Measurements from ENCODE around the gene URI1.

Gene URI1

DNA sequence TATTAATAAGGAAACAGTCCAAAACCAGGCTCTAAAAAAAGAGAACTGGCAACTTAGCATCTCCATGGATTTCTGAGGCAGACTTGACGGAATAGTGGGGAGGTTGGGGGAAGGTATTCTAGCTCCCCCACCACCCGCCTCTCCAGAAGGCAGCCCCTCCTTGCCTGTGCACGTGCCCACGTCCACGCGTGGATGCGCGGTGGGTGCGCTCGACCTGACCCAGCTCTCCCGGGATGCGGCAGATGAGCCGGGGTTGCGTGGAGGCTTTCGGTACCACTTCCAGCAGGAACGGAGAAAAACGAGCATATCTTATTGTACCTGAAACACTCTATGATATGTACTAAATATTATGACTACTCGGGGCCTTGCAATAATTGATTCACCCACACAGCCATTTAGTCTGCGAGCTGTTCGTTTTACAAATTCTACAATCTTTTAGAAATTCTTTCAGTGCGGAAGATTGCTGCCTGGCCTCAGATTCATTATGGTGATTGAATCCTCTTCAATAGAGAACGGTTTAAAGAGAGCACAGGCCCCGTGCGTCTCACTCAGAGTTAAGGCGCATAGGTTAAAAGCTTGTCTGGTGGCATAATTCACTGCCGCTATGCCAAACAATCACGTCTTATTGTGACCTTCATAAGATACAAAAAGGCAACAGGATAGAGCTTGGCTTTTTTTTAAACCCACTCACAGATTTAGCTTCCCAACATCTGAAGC lies 117.9 kb downstream of the URI1 start:
- no peak for DNase-seq (ENCODE audit: low spot score)

DNA sequence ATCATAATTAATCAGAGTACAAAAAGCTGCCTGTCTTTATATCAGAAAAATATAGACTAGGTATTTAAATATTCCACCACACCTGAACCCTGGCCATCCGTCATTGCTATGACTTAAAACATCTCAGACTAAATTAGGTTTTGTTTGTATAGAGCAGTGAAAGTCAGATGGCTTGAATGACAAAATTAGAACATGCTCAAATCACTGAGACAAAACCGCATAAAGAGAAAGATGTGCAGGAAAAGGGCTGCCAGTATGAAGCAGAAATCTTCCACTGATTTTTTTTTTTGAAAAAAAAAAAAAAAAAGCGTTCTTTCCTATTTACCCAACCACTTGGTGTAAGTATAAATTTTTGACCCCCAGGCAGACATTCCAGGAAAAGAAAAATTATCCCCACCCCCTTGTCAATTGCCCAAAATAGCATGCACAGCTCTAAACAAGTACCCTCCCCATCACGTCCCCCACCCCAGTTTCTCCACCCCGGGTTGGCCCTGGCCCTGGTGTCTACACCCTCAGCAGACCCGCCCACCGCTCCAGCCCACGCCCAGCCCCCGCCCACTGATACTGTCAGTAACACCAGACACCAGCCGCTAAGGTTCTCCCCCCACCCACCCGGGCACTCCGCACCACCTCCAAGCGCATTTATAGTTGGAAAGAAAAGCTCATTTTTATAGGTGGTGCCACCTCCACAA lies 118.6 kb downstream of the URI1 start:
- no peak for DNase-seq (ENCODE audit: low spot score)

GRCh38 chr19:30061223-30062064 lies 119.4 kb downstream of the URI1 start:
- DNase-seq (ENCODE audit: low spot score), result no peak

- no peak for DNase-seq (ENCODE audit: low spot score)
These were observed 120.2 kb downstream of the URI1 start for GRCh38 chr19:30062065-30062906.

- no peak for DNase-seq (ENCODE audit: low spot score)
These were observed 121.0 kb downstream of the URI1 start for GRCh38 chr19:30062907-30063649.

DNA sequence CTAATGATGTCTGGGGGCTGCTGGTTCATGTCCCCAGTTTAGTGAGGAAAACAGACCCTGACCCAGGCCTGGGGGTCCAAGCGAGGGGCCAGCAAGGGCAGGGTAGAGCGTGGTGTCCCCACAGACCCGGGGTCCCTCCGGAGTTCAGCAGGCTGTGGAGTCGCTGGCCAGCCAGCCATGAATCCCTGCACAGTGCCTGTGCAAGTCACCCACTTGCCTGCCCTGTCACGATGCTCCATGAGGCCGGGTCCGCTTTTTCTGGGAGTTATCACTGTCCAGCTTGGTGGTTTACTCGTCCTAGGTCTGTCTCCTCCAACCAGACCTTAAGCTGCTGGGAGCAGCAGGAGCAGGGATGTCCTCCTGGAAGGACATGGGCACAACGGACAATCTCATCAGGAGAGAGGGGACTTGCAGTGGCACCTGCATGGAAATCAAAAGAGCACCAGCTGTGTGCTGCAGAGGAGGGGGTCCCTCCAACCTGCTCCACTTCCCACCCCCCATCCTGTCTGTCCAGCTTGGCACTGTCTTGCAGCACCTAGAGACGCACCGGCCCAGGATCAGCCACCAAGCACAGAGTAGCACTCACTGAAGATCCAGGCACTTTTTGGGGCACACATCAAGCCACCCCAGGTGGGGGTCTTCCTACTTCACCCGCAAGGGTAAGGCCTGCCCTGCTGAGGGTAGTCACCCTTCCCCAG lies 121.8 kb downstream of the URI1 start:
- DNase-seq (ENCODE audit: low spot score), result no peak

DNA sequence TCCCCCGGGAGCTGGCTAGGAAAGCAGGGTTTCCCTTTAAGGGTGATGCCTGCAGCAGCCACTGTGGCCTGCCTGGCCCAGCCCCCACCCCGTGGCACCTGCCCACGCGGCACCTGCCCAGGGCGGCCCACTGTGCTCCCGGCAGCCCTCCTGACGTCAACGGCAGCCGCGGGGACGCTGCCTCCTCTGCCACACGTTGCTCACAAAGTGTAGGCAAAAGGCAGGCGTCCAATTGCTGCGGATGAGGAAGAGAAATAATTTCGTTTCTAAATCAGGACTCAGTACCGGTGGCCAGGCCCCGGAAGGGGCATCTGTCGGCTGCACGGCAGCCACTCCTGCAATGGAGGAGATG lies 122.3 kb downstream of the URI1 start:
- DNase-seq (ENCODE audit: low spot score), result no peak

DNA sequence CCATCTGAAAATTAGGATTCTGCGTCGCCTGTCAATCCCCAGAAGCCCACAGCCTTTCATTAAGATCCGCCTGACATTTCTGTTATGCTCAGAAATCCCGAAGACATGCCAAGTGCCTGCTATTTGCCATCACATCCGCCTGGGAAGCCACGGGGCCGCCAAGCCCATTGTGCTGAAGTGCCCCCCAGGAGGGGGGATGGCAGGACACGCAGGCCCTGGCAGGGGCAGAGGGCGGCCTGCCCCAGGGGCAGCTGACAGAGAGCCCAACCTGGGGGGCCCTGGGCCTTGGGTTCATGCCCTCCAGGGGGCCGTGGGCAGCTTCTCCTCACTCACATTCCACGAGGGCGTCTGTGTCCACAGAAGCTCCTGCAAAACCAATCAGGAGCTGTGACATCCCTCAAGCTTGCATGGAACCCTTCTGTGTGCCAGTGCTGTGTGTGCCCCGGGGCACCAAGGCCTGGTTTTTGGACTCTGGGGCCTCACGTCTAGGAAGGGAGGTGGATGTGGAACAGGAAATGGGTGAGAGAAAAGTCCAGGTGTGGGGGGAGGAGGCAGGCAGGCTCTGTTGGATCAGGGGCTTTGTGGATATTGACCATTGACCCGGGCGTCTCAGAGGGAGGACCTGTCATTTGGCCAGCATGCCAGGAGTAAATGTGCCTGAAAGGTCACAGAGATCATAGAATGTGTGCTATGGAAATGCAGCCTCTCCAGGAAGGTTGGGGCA lies 122.9 kb downstream of the URI1 start:
- DNase-seq (ENCODE audit: low spot score), result no peak

GRCh38 chr19:30065680-30066606 lies 123.9 kb downstream of the URI1 start:
- no peak for DNase-seq (ENCODE audit: low spot score)
